ENCODE results near the gene HOXD10.

The HOXD10 gene

DNA sequence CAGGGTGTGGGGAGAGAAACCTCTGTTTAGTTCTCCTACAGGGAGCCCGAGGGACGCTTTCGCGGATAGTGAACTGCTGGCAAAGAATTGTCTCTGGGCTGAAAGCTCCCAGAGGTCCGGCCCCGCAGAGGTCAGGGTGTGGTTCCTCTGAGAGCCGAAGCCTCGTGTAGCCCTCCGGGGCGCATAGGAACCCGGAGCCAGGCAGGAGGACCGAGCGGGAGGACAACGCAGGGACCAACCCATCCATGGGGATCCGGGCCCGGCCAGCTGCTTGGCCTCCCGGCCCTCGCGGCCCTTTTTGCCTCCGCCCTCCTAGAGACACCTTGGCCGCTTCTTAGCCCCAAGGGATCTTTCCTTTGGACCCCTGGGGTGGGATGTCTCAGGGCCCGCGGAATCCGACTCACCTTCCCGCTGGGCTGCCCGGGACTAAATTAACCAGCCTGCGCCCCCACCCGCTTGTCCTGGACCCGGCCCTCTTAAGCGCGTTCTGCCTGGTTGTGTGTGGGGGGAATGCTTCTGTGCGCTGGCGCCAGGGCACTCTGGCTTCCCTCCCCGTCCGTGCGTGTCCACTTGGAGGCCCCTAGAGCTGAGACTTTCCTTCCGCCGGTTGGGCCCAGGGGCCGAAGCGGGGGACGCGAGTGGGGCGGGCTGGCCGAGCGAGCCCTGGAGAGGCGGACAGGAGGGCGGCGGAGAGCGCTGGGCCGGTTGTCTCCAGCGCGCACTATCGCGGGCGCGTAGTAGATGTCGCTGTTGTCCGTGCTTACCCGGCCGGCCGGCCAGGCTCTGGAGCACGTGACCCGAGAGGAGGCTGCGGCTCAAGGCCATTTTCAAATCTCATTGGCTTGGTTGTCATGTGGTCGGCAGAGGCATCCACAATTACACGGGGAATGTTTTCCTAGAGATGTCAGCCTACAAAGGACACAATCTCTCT, at the start of gene HOXD10:
Gene HOXD10, plus strand, starts transcription at position 896 of the 931 bp plus-strand sequence. CDS start 56 bp downstream, outside the sequence.
- DNase-seq: no peak

DNA sequence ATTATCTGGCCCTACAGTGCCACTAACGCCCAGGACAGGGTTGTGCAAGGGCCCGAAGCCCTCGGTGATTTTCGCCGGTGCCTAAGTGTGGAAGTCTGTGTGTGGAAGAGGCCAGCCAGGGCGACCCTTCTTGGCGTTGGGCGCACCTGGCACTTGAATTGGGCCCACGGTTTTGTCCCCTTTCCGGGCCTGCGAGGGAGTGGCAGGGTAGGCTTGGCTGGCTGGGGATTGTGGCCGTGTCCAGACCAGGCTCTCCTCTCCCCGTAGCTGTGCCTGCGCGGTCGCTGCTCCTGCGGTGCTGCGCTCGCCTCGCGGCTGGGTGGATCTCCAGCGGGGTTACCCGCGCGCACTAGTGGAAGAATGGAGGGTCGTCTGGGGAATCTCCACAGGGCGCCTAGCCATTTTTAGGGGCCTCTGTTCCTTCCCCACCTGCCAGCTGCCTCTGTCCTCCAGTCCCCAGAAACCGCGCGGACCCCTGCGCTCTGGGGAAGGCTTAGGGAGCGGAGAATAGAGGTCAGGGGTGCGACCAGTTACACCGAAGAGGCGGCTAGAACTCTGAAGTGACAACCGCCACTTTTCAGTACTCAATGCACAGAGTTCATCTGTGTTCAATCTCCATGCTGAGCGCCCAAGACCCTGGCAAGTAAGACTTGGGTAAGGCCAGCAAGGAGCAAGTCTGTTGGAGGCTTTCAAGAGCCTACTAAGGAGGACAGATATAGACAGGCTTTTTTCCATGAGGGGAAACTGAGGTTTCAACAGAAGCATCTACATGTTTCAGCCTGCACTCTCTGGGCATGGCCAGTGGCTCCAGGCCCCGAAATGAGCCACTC, 48.8 kb upstream of the HOXD10 start:
- no peak for DNase-seq

DNA sequence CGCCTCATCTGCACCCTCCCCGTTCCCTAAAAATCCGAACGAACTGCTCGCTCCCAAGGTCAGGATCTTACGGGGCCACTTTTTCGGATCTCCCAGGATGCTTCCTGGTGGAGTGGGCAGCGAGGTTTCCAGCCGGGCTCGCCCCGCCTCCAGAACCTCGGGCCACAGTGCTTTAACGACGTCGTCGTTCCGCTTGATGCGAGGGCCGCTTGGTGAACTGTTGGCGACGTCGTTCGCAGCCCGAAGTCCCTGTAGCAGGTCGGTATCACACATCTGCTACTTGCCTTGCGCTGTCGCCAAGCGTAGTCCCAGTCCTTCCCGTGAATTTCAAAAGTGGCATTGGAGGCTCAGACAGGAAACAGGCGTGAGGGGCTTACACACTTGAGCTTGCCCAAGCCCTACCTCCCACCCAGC, 48.2 kb upstream of the HOXD10 start:
- no peak for DNase-seq

DNA sequence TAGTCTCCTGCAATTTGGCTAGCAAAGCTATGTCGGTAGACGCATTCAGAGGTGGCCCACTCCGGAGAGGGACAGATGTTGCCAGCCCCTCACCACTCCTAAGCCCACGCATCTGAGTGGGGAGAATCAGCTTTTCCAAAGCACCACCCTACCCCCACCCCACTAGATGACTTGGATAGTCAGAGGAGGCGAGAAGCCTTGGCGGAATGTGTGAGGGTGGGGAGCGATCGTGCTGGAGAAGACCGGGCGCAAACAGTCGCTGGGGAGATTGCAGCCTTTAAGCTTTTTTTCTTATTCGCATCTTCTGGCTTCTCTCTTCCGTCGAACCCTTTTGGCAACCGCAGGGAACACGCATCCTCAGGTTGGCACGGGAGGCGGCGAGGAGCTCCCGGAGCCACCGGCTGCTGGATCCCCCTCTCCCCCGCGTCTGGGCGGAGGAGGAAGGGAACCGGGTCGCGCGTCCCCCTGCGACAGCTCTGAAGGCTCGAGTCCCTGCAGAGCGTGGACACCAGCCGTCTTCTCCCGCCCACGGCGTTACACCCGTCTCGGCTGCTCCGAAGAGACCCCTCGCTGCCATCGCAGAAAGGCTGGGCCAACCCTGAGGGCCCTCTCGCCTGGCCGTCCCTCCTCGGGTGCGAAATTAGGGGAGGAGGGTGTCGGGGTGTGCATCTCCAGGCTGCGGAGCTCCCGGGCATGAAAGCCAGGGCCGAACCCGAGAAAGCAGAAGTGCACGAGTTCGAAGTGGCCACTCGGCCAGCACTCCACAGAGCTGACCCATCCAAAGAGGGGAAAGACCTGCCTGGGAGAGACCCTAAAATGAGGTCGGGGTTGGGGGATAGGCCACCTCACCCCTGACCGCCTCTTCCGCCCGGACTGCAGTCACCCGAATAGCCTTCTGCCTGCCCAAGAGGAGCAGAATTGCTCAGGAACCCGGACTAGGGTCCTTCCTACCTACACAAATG, 45.0 kb upstream of the HOXD10 start:
- no peak for DNase-seq

DNA sequence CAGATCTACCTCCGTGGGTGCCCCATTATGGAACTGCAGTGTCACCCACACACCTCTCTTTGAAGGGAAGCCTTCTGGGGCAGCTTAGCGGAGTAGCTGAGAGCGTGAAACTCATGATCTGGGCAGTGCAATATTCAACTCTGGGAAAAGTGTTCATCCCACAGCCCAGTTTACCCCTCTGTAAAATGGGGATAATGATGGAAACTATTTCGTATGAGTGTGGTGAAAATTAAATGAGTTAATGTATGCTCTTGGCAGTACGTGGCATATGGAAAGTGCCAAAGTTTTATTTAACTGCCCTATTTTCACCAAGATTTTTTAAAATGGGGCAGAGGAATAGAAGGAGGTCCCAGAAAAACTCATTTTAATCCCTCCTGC, 44.3 kb upstream of the HOXD10 start:
- no peak for DNase-seq

DNA sequence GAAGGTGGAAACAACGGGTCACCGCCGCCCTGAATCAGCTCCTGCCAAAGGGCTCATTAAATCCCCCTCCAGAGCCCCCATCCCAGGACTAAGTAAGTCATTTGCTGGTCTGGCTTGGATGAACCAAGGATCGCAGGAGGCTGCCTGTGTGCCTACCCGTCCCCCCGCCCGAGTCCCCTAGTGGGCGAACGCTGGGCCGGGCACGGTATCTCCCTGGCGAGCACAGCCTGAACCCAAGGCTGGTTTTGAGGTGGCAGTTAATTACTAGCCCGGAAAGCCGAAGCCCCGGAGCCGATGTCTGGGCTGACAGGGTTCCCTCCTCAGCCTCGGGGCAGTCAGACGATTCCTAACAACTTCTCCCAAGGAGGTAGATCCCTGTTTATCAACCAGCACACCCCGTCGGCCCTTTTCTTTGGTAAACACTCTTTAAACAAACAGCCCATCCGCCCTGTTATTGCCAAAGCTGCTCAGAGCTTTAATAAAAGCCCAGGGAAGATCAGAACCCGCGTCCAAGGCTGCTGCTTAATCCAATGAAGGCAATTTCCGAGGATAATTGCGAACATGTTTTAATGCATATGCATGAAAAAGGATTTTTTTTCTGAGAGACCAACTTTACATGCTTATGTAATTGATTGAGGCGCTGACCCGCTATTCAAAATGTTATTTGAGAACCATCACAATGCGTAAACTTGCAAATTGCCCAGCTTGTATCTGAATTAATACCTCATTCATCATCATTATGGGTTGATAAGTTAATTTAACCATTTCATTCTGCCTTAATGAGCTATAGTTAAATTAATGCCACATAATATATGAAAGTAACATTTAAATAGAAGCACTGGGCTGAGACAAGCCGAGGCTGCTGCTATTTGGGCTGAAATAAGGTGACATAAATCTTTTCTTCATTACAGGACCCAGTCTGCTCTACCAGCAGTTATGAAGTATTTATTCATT, 43.4 kb upstream of the HOXD10 start:
- DNase-seq: no peak

DNA sequence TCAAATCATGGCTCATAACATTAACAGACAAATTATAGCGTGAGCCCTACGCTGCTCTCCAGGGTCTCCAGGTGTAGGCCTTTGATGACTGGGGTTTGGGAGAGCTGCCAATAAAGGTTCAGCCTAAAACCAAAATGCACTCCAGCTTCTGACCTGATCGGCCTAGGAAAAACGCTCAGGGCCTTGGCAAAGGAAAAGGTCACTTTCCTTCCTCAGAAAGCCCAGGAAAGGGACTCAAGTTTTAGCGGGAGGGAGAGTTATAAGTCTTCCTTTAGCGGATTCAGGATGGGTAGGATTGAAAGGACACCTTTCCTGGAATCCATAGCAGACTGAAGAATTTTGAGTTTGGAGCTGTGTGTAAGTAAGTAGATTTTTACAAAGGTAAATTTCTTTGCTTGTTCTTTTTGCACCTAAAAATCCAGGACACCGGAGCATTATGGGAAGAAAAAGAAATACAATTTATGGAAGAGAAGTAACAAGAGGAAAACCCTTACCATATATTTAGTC, 41.6 kb upstream of the HOXD10 start:
- DNase-seq: no peak

DNA sequence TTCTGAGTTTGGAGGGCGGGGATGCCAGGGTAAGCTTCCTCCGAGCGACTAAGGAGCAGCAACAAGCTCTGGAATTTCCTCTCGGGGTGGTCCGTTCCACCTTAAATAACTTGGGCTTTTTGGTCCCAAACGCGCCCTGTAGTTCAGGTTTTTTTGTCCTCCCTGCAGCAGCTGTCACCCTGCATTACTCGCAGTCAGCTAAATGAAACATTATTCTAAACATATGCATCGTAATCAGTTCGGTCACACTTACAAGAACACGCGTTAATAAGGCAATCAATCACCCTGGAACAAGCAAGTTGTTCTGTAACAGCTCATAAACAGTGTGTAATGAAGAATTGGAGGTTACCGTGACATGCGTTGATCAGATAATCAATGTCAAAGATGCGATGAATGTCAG, 41.1 kb upstream of the HOXD10 start:
- DNase-seq: no peak

DNA sequence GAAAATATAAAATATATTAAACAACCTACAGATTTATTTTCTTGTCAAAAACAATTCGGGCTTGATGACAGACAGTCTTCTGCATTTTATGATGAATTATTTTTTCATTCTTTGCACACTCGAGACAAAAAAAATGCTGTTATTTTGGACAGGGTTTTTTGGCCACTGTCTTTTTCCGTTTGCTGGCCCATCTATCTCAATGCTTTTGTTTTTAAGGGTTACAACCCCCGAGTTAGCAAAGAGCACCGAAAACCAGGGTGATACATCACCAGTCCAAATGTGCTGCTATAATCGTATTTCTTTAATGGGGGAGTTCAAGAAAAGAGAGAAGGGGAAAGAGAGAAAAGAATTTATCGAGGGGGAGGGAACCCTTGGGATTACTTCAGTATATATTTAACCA, 40.5 kb upstream of the HOXD10 start:
- DNase-seq: no peak

DNA sequence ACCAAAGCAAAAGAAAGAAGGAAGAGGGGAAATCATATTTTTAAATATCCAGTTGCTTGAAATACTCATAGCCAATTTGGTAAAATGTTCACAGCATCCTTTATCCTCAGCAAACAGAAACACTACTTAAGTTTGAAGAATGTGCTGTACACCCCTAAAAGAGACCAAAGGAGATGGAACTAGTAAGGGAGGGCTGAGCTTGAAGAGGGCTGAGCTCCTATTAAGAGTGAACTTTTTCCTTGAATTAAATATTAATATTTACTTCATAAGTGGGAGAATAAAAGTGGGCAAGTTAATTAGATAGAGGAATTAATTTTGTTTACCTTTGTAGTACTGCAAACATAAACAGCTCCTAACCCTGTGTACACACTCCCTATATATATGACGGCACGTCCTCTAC, 39.8 kb upstream of the HOXD10 start:
- DNase-seq: no peak

DNA sequence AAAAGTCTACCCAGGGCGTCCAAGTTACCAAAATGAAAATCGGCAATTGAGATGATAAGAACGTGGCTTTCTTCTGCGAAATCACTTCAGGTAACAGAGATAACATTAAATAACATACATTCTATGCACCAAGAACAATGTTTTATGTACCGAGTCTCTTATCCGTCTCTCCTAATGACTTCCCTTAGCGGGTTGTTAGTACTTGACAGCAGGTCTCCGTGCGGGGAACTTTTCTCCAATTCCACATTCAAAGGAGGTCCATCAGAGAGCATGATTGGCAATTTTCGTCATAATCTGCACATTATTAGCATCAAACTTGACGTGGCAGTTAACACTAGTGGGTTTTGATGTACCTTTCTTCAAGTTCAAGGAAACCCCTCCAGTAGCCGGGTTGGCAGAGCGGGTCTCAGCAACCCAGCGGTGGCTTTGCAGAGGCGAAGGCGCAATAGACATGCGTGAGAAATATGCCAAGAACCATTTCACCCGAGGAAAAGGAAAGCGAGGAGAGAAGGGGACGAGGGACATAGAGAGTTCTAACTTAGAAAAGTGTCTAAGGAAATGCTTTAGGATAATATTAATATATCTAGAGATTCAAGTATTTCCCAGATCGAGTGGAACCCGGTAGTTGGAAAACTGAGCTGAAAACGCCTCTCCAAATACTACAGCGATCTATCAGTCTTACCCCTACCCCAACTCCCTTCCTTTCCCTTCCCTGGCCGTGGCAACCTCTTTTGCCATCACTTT, 37.9 kb upstream of the HOXD10 start:
- no peak for DNase-seq

DNA sequence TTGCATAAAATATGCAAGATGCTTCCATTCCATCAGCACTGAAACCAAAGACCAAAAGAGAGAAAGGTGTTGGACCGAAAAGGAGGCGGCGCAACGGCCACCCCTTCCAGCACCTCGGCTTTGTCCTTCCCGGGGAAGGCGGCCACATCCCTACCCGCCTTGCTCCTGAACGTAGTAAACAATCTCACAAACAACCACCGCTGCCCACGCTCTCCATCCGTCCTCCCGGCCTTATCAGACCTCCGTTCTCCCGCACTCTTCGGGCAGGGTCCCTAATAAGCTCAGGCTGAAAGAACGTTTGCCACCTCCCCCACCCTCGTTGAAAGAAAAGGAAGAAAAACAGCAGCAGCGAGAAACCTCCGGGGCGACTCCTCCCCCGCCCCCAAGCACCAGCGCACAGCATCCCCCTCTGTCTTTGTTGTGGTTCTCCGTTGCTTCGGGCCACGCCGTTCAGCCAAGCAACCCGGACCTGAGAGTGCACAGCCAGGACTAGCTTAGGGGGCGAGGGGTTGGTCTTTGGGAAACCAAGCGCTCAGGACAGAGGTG, 37.2 kb upstream of the HOXD10 start:
- no peak for DNase-seq

DNA sequence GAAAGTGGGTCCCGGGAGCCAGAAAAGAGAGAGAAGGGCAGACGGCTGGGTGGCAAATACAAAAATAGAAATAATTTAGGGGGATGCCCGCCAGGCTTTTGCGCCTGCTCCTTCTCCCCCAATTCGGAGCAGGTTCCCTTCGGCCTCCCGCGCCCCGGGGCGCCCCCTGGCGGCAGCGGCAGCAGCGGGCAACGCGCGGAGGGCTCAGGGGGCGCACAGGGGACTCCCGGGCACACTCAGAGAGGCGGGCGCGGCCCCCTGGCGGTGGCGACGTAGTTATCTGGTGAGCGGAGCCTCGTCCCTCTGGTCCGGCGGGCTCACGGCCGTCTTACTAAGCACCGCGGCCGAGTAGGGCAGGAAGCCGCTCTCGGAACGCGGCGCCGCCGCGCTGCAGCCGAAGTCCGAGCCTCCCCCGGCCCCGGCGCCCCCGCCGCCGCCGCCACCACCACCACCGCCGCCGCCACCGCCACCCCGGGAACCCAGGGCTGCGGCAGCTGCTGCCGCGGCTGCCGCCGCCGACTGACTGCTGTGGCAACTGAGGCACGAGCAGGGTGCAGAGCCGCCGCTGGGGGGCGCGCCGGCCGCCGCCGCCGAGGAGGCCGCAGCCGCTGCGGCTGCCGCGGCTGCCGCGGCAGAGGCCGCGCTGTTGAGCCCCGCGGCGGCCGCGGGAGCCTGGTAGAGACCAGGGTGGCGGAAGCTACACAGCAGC, 36.6 kb upstream of the HOXD10 start:
- DNase-seq: no peak

DNA sequence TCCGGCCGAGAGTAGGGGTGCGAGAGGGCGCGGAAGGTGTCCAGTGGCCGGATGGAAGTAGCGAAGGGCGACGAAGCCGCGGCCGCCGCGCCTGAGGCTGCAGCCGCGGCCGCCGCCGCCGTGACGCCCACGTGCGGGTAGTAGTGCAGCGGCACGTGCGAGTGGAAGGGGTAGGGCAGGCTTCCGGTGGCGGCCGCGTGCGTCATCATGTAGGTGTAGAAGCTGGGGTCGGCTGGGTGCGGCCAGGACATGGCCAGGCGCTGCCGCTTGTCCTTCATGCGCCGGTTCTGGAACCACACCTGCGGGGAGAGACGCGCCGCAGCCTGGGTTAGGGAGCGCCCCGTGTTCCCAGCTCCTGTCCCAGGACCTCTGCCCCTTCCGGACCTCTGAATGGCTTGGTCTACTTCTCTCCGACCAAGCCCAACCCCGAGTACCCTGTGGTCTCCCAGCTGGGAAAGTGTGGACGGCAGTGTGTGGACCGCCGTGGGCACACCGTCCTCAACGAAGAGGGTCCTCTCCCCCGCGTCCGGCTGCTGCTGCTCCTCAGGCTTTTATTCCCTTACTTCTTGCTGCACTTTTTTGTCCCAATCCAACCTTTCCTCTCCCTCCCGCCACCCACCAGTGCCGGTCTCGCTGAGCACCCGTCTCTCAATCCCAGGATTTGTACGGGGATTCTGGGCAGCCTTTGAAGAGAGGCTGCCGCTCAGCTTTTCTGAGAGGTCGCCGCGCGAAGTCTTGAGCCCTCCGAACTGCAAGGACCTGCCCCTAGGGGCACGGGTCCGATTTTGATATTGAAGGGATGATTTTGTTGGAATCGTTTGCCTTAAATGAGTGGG, 35.8 kb upstream of the HOXD10 start:
- no peak for DNase-seq

DNA sequence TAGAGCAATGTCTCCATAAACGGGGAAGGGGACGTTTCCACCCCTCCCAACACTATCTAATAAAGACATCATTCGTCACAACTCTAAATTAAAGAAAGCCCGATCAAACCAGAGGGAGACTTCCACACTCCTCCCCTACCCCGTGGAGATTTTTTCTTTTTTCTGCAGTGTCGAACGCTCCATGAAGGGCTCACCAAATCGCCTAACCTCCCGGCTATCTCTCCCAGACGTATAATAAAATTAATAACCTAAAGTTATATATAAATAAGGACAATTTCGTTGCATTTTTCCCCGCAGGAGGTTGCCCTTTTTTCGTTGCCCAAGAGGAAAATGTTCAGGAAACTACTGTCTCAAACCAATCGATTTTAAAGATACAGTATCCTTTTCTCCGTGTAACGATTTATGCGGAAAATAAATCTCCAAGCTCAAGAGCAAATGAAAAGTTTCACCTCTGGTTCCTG, 35.2 kb upstream of the HOXD10 start:
- DNase-seq: no peak

DNA sequence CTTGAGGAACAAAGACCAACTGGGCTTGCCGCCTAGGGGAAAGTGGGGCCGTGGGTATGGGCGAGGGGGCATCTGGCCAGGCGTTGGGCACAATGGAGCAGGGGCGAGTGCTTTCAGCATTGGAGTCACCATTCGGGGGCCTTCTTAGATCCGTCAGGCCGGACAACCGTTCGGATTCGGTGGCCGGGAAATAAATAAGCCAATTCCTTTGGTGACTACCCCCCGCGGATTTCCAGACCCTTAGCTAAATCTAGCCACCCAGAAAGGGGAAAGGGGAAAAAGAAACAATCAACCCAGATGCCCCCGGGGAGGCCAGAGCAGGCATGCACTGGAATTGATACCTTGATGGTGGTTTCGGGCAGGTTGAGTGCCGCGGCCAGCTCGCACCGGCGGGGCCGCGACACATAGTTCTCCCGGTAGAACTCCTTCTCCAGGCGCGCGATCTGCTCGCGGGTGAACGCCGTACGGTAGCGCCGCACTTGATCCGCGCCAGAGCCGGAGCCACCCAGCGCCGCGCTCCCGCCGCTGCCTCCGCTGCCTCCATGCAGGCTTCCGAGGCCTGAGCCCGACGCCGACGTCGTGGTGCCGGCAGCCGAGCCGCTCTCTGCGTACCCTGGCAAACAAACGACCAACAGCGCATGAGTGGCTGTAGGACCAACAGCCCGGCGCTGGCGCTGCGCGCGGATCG, 34.6 kb upstream of the HOXD10 start:
- no peak for DNase-seq

DNA sequence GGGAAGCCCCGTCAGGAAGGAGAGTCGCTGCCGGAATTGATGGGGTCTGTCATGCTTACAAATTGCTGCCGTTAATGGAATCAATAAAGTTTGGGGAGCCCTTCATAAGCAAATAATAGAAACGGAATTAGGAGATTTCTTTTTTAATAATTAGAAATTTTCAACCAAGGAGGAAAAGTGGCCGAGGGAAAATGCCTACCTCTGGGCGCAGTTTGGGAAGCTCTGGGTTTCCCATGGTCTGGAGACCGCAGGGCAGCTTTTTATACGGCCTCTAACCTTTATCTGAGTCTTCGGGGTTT, 34.1 kb upstream of the HOXD10 start:
- DNase-seq: no peak

All from GDM1 (cell line).